KMS-11 (cell line): ENCODE results near the gene DLL3.

ENCODE experiments used
- H2AFZ ChIP-seq: fragments of 200-600 bp; sonication (generic); 2 replicates; pipeline ENCODE4 v1.6.1; 2016; ENCODE audit warnings: antibody characterized with exemption, mixed run types, low read depth
- H3K27ac ChIP-seq: fragments of 200-600 bp; sonication (generic); 2 replicates; pipeline ENCODE4 v1.6.1; 2016; ENCODE audit warnings: mild to moderate bottlenecking, mixed run types
- H3K27me3 ChIP-seq: fragments of 200-600 bp; sonication (generic); 2 replicates; pipeline ENCODE4 v1.6.1; 2017; ENCODE audit warnings: mild to moderate bottlenecking, low read depth, mixed run types, moderate library complexity; ENCODE audit not compliant: insufficient read depth
- H3K36me3 ChIP-seq: fragments of 200-600 bp; sonication (generic); 2 replicates; pipeline ENCODE4 v1.6.1; 2017; ENCODE audit warnings: mild to moderate bottlenecking, mixed run types; ENCODE audit not compliant: insufficient read depth
- H3K4me1 ChIP-seq: fragments of 200-600 bp; sonication (generic); 2 replicates; pipeline ENCODE4 v1.6.1; 2016; ENCODE audit warnings: mild to moderate bottlenecking, low read depth, mixed run types; ENCODE audit not compliant: poor library complexity, severe bottlenecking
- H3K4me2 ChIP-seq: fragments of 200-600 bp; sonication (generic); 2 replicates; pipeline ENCODE4 v1.7.0; 2016; ENCODE audit warnings: mild to moderate bottlenecking, mixed run types
- H3K4me3 ChIP-seq: fragments of 200-600 bp; sonication (generic); IDR thresholded peaks from 2 replicates; pipeline ENCODE4 v1.6.1; 2017; ENCODE audit warnings: low read depth, low read length, mixed read lengths; ENCODE audit not compliant: insufficient read depth
- H3K79me2 ChIP-seq: fragments of 200-600 bp; sonication (generic); 2 replicates; pipeline ENCODE4 v1.6.1; 2016; ENCODE audit warnings: low read depth, mixed run types; ENCODE audit not compliant: insufficient read depth
- H3K9ac ChIP-seq: fragments of 200-600 bp; sonication (generic); 2 replicates; pipeline ENCODE4 v1.6.1; 2016; ENCODE audit warnings: mild to moderate bottlenecking, mixed run types
- H4K20me1 ChIP-seq: fragments of 200-600 bp; sonication (generic); 2 replicates; pipeline ENCODE4 v1.6.1; 2016; ENCODE audit warnings: mild to moderate bottlenecking, mixed run types; ENCODE audit not compliant: insufficient read depth
- TF ChIP-seq, protein P1 (sequence below): fragments of 200-600 bp; sonication (generic); conservative IDR thresholded peaks from 2 replicates; pipeline ENCODE4 v1.6.1; 2017; ENCODE audit warnings: low read depth, mild to moderate bottlenecking, antibody characterized with exemption, low read length, moderate library complexity, mixed read lengths

DLL3 gene

DNA sequence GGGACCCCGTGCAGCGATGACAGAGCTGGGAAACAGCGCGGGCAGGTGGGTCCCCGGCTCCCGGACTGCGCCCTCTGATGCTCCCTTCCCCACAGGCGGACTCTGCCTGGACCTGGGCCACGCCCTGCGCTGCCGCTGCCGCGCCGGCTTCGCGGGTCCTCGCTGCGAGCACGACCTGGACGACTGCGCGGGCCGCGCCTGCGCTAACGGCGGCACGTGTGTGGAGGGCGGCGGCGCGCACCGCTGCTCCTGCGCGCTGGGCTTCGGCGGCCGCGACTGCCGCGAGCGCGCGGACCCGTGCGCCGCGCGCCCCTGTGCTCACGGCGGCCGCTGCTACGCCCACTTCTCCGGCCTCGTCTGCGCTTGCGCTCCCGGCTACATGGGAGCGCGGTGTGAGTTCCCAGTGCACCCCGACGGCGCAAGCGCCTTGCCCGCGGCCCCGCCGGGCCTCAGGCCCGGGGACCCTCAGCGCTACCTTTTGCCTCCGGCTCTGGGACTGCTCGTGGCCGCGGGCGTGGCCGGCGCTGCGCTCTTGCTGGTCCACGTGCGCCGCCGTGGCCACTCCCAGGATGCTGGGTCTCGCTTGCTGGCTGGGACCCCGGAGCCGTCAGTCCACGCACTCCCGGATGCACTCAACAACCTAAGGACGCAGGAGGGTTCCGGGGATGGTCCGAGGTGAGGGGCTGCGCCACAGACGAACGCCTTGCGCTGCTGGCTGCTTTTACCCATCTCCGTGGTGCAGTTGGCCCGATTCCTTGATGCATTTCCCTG, 8.4 kb downstream of the DLL3 start:
- Histone ChIP-seq H3K4me3 (no peak overlapping the region), H3K36me3 (no peaks in the 10 kb centered on the region), H3K79me2 (no peaks in the 10 kb centered on the region), H3K27me3 (peaks cover 40% of the 10 kb centered on the region; the same call in 1 of the 2 replicates), H2AFZ (no peak overlapping the region), H3K4me2 (no peak overlapping the region), H3K27ac (no peak overlapping the region), H4K20me1 (no peaks in the 10 kb centered on the region), H3K4me1 (no peaks in the 10 kb centered on the region), H3K9ac (no peak overlapping the region)
- TF ChIP-seq, protein P1, sequence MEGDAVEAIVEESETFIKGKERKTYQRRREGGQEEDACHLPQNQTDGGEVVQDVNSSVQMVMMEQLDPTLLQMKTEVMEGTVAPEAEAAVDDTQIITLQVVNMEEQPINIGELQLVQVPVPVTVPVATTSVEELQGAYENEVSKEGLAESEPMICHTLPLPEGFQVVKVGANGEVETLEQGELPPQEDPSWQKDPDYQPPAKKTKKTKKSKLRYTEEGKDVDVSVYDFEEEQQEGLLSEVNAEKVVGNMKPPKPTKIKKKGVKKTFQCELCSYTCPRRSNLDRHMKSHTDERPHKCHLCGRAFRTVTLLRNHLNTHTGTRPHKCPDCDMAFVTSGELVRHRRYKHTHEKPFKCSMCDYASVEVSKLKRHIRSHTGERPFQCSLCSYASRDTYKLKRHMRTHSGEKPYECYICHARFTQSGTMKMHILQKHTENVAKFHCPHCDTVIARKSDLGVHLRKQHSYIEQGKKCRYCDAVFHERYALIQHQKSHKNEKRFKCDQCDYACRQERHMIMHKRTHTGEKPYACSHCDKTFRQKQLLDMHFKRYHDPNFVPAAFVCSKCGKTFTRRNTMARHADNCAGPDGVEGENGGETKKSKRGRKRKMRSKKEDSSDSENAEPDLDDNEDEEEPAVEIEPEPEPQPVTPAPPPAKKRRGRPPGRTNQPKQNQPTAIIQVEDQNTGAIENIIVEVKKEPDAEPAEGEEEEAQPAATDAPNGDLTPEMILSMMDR, result no peak

DNA sequence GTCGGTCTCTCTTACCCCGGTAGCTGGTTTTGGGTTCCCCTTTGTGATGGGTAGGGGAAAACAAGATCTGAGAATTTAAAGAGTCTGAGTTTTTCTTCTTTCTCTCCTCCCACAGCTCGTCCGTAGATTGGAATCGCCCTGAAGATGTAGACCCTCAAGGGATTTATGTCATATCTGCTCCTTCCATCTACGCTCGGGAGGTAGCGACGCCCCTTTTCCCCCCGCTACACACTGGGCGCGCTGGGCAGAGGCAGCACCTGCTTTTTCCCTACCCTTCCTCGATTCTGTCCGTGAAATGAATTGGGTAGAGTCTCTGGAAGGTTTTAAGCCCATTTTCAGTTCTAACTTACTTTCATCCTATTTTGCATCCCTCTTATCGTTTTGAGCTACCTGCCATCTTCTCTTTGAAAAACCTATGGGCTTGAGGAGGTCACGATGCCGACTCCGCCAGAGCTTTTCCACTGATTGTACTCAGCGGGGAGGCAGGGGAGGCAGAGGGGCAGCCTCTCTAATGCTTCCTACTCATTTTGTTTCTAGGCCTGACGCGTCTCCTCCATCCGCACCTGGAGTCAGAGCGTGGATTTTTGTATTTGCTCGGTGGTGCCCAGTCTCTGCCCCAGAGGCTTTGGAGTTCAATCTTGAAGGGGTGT, 9.1 kb downstream of the DLL3 start:
- Histone ChIP-seq H3K9ac (no peak overlapping the region), H3K4me3 (no peak overlapping the region)

DNA sequence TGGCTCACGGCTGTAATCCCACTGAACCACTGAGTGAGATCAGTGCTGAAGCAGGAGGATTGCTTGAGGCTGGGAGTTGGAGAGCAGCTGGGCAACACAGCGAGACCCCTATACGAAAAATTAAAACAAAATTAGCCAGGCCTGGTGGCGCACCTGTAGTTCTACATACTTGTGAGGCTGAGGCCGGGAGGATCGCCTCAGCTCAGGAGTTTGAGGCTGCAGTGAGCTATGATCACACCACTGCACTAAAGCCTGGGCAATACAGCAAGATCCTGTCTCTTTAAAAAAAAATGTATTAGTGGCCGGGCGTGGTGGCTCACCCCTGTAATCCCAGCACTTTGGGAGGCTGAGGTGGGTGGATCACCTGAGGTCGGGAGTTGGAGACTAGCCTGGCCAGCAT, 9.9 kb downstream of the DLL3 start:
- H2AFZ ChIP-seq, result no peak overlapping the region
- H3K9ac ChIP-seq, result no peak overlapping the region
- TF ChIP-seq, protein P1, result no peak
- peaks cover 35% of the 10 kb centered on the region; the same call in 1 of the 2 replicates for H3K27me3 ChIP-seq
- no peaks in the 10 kb centered on the region for H3K36me3 ChIP-seq
- H4K20me1 ChIP-seq, result no peaks in the 10 kb centered on the region
- no peak overlapping the region for H3K4me3 ChIP-seq
- H3K4me1 ChIP-seq, result no peaks in the 10 kb centered on the region
- H3K79me2 ChIP-seq, result no peaks in the 10 kb centered on the region
- H3K4me2 ChIP-seq, result no peak overlapping the region
- no peak overlapping the region for H3K27ac ChIP-seq

More for the DNA sequence above, 9.1 kb downstream of the DLL3 start:
- TF ChIP-seq, protein P1, result no peak
- H2AFZ ChIP-seq, result no peak overlapping the region
- no peaks in the 10 kb centered on the region for H3K4me1 ChIP-seq
- no peaks in the 10 kb centered on the region for H3K36me3 ChIP-seq
- peaks cover 40% of the 10 kb centered on the region; the same call in 1 of the 2 replicates for H3K27me3 ChIP-seq
- no peaks in the 10 kb centered on the region for H3K79me2 ChIP-seq
- no peak overlapping the region for H3K4me2 ChIP-seq
- H3K27ac ChIP-seq, result no peak overlapping the region
- no peaks in the 10 kb centered on the region for H4K20me1 ChIP-seq

DNA sequence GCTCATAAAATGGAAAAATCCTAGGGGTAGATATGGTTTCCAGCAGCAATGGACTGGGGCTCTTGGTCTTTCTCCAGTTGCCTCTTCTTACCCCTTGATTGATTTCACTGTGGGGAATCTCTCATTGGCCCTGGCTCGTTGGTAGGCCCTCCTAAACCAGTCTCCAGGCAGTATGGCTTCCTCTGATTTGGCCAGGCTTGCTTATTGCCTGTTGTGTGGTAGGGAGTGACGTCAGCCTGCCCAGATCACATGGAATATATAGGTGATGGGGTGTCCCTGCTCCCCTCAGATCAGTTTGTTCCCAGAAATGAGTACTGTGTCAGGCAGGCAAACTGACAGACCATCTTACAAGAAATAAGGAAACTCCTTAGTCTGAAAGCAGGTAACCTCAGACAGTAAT, 10.5 kb downstream of the DLL3 start:
- Histone ChIP-seq H3K79me2 (no peaks in the 10 kb centered on the region), H3K4me2 (no peak overlapping the region), H4K20me1 (no peaks in the 10 kb centered on the region), H3K9ac (no peak overlapping the region), H3K27ac (no peak overlapping the region), H2AFZ (no peak overlapping the region), H3K27me3 (peaks cover 31% of the 10 kb centered on the region; the same call in 1 of the 2 replicates), H3K4me3 (no peak overlapping the region), H3K4me1 (no peaks in the 10 kb centered on the region), H3K36me3 (no peaks in the 10 kb centered on the region)
- TF ChIP-seq, protein P1, result no peak
